OCI-LY3 (cell line): Measurements from ENCODE around the gene FOSL1.

ENCODE experiments used
- H2AFZ ChIP-seq: fragments of 200-600, 300-600 bp; shearing (Covaris generic); 2 replicates; pipeline ENCODE4 v1.6.0; 2014; ENCODE audit warnings: antibody characterized with exemption, low read depth, low read length
- H3K27ac ChIP-seq: fragments of 200-600, 300-600 bp; sonication (generic); 2 replicates; pipeline ENCODE4 v1.5.1; 2014; ENCODE audit warnings: mild to moderate bottlenecking, low read length, moderate library complexity, mixed read lengths
- H3K27me3 ChIP-seq: fragments of 200-600, 300-600 bp; sonication (generic); 2 replicates; pipeline ENCODE4 v1.6.1; 2014; ENCODE audit warnings: low read depth, low read length, mixed read lengths
- H3K36me3 ChIP-seq: fragments of 200-600, 300-600 bp; sonication (generic); replicated peaks from 2 replicates; pipeline ENCODE3; 2014; ENCODE audit warnings: low read depth, low read length, mixed read lengths
- H3K4me1 ChIP-seq: fragments of 300-600, 200-600 bp; sonication (generic); 2 replicates; pipeline ENCODE4 v1.6.1; 2014; ENCODE audit warnings: low read length, mixed read lengths
- H3K4me2 ChIP-seq: fragments of 200-600, 300-600 bp; sonication (generic); 2 replicates; pipeline ENCODE4 v1.6.1; 2014; ENCODE audit warnings: low read length, mixed read lengths
- H3K4me3 ChIP-seq: fragments of 300-600, 200-600 bp; sonication (generic); 2 replicates; pipeline ENCODE4 v1.5.1; 2014; ENCODE audit warnings: antibody characterized with exemption, mild to moderate bottlenecking, low read length, moderate library complexity
- H3K79me2 ChIP-seq: fragments of 300-600, 200-600 bp; shearing (Covaris generic); 2 replicates; pipeline ENCODE4 v1.6.1; 2014; ENCODE audit warnings: mild to moderate bottlenecking, low read length, mixed read lengths
- H3K9ac ChIP-seq: fragments of 300-600, 200-600 bp; shearing (Covaris generic); 2 replicates; pipeline ENCODE4 v1.6.0; 2014; ENCODE audit warnings: mild to moderate bottlenecking, low read length, moderate library complexity
- H3K9me3 ChIP-seq: fragments of 200-600, 300-600 bp; shearing (Covaris generic); 2 replicates; pipeline ENCODE4 v1.6.1; 2014; ENCODE audit warnings: low read length, mixed read lengths; ENCODE audit not compliant: insufficient read depth
- H4K20me1 ChIP-seq: fragments of 200-600, 300-600 bp; sonication (generic); 2 replicates; pipeline ENCODE4 v1.6.1; 2016; ENCODE audit warnings: low read length, mixed read lengths; ENCODE audit not compliant: insufficient read depth
- EZH2phosphoT487 ChIP-seq: fragments of 200-600 bp; shearing (Covaris generic); IDR thresholded peaks from 2 replicates; pipeline ENCODE4 v1.6.1; 2018; ENCODE audit warnings: antibody characterized with exemption, mixed run types, low read depth
- TF ChIP-seq, protein P1 (sequence below): fragments of 200-600, 300-600 bp; sonication (generic); IDR thresholded peaks from 2 replicates; pipeline ENCODE4 v1.5.1; 2014; ENCODE audit warnings: antibody characterized with exemption, low read length, low read depth

The FOSL1 gene

GRCh38 chr11:65883058-65883761 lies 17.0 kb downstream of the FOSL1 start:
- H3K9ac ChIP-seq, result no peak overlapping the region
- peaks cover 10% of the 10 kb centered on the region for H3K79me2 ChIP-seq
- H3K4me3 ChIP-seq, result no peak overlapping the region
- no peaks in the 10 kb centered on the region for H4K20me1 ChIP-seq
- no peak overlapping the region for H3K4me2 ChIP-seq
- no peak overlapping the region for H3K27ac ChIP-seq
- H2AFZ ChIP-seq, result no peak overlapping the region
- no peaks in the 10 kb centered on the region for H3K9me3 ChIP-seq
- peaks cover 43% of the 10 kb centered on the region for H3K36me3 ChIP-seq
- H3K27me3 ChIP-seq, result no peaks in the 10 kb centered on the region
- H3K4me1 ChIP-seq, result peaks cover 8% of the 10 kb centered on the region
- TF ChIP-seq, protein P1, sequence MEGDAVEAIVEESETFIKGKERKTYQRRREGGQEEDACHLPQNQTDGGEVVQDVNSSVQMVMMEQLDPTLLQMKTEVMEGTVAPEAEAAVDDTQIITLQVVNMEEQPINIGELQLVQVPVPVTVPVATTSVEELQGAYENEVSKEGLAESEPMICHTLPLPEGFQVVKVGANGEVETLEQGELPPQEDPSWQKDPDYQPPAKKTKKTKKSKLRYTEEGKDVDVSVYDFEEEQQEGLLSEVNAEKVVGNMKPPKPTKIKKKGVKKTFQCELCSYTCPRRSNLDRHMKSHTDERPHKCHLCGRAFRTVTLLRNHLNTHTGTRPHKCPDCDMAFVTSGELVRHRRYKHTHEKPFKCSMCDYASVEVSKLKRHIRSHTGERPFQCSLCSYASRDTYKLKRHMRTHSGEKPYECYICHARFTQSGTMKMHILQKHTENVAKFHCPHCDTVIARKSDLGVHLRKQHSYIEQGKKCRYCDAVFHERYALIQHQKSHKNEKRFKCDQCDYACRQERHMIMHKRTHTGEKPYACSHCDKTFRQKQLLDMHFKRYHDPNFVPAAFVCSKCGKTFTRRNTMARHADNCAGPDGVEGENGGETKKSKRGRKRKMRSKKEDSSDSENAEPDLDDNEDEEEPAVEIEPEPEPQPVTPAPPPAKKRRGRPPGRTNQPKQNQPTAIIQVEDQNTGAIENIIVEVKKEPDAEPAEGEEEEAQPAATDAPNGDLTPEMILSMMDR, result no peak
- no peak for TF ChIP-seq EZH2phosphoT487

GRCh38 chr11:65882120-65883057 lies 17.8 kb downstream of the FOSL1 start:
- Histone ChIP-seq H3K9me3 (no peaks in the 10 kb centered on the region), H3K4me2 (no peak overlapping the region), H3K36me3 (peaks cover 43% of the 10 kb centered on the region), H3K4me3 (no peak overlapping the region), H3K9ac (no peak overlapping the region), H3K79me2 (peaks cover 2% of the 10 kb centered on the region), H4K20me1 (no peaks in the 10 kb centered on the region), H2AFZ (no peak overlapping the region), H3K27me3 (no peaks in the 10 kb centered on the region), H3K4me1 (peaks cover 5% of the 10 kb centered on the region), H3K27ac (no peak overlapping the region)
- no peak for TF ChIP-seq EZH2phosphoT487
- TF ChIP-seq, protein P1, result no peak

GRCh38 chr11:65880844-65881421 lies 19.3 kb downstream of the FOSL1 start:
- no peaks in the 10 kb centered on the region for H3K9me3 ChIP-seq
- no peak overlapping the region for H2AFZ ChIP-seq
- peaks cover 3% of the 10 kb centered on the region; the same call in 1 of the 2 replicates for H3K4me1 ChIP-seq
- TF ChIP-seq EZH2phosphoT487, result no peak
- TF ChIP-seq, protein P1, result no peak
- no peak overlapping the region for H3K27ac ChIP-seq
- no peak overlapping the region for H3K4me3 ChIP-seq
- H3K36me3 ChIP-seq, result peaks cover 35% of the 10 kb centered on the region
- H4K20me1 ChIP-seq, result no peaks in the 10 kb centered on the region
- no peaks in the 10 kb centered on the region for H3K27me3 ChIP-seq
- H3K9ac ChIP-seq, result no peak overlapping the region
- H3K4me2 ChIP-seq, result no peak overlapping the region
- H3K79me2 ChIP-seq, result no peaks in the 10 kb centered on the region

DNA sequence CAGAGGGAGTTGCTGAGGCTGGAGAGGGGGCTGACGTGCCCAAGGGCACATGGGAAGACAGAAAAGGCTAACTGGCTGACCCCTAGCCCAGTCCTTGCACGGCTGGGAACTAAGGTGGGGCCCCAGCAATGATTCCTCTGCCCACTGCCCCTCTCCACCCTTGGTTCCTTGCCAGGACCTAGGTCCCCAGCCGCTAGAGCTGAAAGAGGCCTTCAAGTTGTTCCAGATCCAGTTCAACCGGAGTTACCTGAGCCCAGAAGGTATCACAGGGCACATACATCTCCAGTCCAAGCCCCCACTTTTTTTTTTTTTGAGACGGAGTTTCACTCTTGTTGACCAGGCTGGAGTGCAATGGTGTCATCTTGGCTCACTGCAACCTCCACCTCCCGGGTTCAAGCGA lies 20.2 kb downstream of the FOSL1 start:
- Histone ChIP-seq H2AFZ (no peak overlapping the region), H3K36me3 (peaks cover 28% of the 10 kb centered on the region), H3K9ac (no peak overlapping the region), H3K79me2 (no peaks in the 10 kb centered on the region), H3K4me2 (no peak overlapping the region), H3K4me1 (peaks cover 3% of the 10 kb centered on the region; the same call in 1 of the 2 replicates), H3K27ac (no peak overlapping the region), H4K20me1 (no peaks in the 10 kb centered on the region), H3K27me3 (no peaks in the 10 kb centered on the region), H3K4me3 (no peak overlapping the region), H3K9me3 (no peaks in the 10 kb centered on the region)
- TF ChIP-seq, protein P1, result no peak
- no peak for TF ChIP-seq EZH2phosphoT487
